ENCODE results near the gene AGAP2. TPM values are rescaled to one million over a fixed set of nuclear protein-coding genes. Genes with fewer than 3 reads are reported as not detected.

Gene AGAP2
- total RNA-seq, 1 experiment from 2014 or later, result 0.19 TPM

DNA sequence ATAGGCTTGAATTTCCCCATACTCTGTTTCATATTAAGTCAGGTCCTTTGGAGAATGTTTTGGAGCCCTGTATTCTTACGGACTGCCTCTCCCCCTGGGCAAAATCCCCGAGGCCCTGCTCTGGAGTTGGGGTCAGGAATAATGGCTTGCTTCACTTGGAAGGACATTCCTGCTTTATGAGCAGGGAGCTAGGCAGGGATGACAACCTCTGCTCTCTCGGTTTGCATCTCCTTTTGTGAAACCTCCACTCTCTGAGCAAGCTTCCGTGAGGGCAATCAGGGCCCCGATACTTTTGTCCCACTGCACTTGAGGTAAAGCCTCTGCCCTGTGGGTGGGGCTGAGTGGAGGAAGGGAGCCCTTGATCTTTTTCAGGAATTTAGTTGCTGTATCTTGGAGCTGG is 25.3 kb downstream of the AGAP2 start:
- H3K4me1 Mint-ChIP-seq (ENCODE audit: insufficient read depth, unreplicated experiment), result no peaks in the 10 kb centered on the region
- TF ChIP-seq, protein P1, sequence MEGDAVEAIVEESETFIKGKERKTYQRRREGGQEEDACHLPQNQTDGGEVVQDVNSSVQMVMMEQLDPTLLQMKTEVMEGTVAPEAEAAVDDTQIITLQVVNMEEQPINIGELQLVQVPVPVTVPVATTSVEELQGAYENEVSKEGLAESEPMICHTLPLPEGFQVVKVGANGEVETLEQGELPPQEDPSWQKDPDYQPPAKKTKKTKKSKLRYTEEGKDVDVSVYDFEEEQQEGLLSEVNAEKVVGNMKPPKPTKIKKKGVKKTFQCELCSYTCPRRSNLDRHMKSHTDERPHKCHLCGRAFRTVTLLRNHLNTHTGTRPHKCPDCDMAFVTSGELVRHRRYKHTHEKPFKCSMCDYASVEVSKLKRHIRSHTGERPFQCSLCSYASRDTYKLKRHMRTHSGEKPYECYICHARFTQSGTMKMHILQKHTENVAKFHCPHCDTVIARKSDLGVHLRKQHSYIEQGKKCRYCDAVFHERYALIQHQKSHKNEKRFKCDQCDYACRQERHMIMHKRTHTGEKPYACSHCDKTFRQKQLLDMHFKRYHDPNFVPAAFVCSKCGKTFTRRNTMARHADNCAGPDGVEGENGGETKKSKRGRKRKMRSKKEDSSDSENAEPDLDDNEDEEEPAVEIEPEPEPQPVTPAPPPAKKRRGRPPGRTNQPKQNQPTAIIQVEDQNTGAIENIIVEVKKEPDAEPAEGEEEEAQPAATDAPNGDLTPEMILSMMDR (IDR thresholded peaks at IDR 0.05; ENCODE audit: unreplicated experiment), result no peak
- BruUV-seq (replicated peaks), result no TSS peak
- intact Hi-C loops (cut with micrococcal nuclease), result no loop called here
- H3K27ac Mint-ChIP-seq (ENCODE audit: low read depth, unreplicated experiment), result no peak overlapping the region
- H3K36me3 Mint-ChIP-seq (ENCODE audit: insufficient read depth, unreplicated experiment), result peaks cover 45% of the 10 kb centered on the region
- DNase-seq (ENCODE audit: unreplicated experiment), result no peak
- H3K4me3 Mint-ChIP-seq (ENCODE audit: unreplicated experiment), result no peak overlapping the region
- H3K27me3 Mint-ChIP-seq (ENCODE audit: insufficient read depth, unreplicated experiment), result no peaks in the 10 kb centered on the region
- POLR2A ChIA-PET, result interaction anchor here (0.6 to 1.2 kb wide), 2 partner anchors 11 to 484 kb away, joined by 3 to 5 read pairs; no protein-coding TSS in a partner anchor
- CTCF ChIA-PET, result interaction anchor here (2.7 kb wide), 1 partner anchor 13 kb away, joined by 10 read pairs; no protein-coding TSS in a partner anchor
- no peaks in the 10 kb centered on the region for H3K9me3 Mint-ChIP-seq (ENCODE audit: unreplicated experiment)

DNA sequence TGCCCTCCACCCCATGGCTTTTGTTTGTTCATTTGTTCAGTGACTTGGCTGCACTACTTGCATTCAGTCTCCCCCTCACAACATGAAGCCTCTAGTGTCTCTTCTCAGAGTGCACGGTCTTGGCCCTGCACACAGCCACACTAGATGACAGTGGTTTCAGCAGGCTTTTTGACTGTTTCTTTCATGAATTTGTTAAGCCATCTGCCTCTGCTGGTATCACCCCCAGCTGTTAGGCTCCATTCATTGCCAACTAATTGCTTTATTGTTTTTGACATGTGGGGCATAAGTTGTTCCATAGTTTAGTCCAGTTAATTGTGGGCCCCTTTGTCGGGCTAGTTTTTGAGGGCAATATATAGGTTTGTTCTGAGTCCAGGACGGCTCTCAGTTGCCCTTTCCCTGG is 25.8 kb downstream of the AGAP2 start:
- ChIA-PET CTCF (interaction anchor here (1.4 to 2.7 kb wide), 1 partner anchor 13 kb away, joined by 8 to 10 read pairs; no protein-coding TSS in a partner anchor), POLR2A (no interaction called here)
- no peaks in the 10 kb centered on the region for H3K27me3 Mint-ChIP-seq (ENCODE audit: insufficient read depth, unreplicated experiment)
- no peaks in the 10 kb centered on the region for H3K9me3 Mint-ChIP-seq (ENCODE audit: unreplicated experiment)
- TF ChIP-seq, protein P1 (IDR thresholded peaks at IDR 0.05; ENCODE audit: unreplicated experiment), result no peak
- intact Hi-C loops (cut with micrococcal nuclease), result no loop called here
- no TSS peak for BruUV-seq (replicated peaks)
- peaks cover 42% of the 10 kb centered on the region for H3K36me3 Mint-ChIP-seq (ENCODE audit: insufficient read depth, unreplicated experiment)
- no peaks in the 10 kb centered on the region for H3K4me1 Mint-ChIP-seq (ENCODE audit: insufficient read depth, unreplicated experiment)
- DNase-seq (ENCODE audit: unreplicated experiment), result no peak
- H3K27ac Mint-ChIP-seq (ENCODE audit: low read depth, unreplicated experiment), result no peak overlapping the region
- no peak overlapping the region for H3K4me3 Mint-ChIP-seq (ENCODE audit: unreplicated experiment)

DNA sequence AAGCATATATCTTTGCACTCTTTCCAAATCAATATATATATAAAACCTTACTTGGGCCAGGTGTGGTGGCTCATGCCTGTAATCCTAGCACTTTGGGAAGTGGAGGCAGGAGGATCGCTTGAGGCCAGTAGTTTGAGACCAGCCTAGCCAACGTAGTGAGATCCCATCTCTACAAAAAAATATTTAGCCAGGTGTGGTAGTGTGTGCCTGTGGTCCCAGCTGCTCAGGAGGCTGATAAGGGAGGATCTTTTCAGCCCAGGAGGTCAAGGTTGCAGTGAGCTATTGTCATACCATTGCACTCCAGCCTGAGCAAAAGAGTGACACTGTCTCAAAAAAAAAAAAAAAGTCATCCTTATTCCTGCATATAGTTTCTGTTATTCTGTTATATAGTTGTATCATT is 30.2 kb downstream of the AGAP2 start:
- CTCF ChIA-PET, result interaction anchor here (0.6 to 0.8 kb wide), 6 partner anchors 14 to 1549 kb away, joined by 3 to 6 read pairs (median 4); no protein-coding TSS in a partner anchor
- Mint-ChIP-seq H3K27me3 (ENCODE audit: insufficient read depth, unreplicated experiment) (no peaks in the 10 kb centered on the region), H3K9me3 (ENCODE audit: unreplicated experiment) (no peaks in the 10 kb centered on the region), H3K27ac (ENCODE audit: low read depth, unreplicated experiment) (no peak overlapping the region), H3K4me3 (ENCODE audit: unreplicated experiment) (no peak overlapping the region), H3K36me3 (ENCODE audit: insufficient read depth, unreplicated experiment) (peaks cover 36% of the 10 kb centered on the region), H3K4me1 (ENCODE audit: insufficient read depth, unreplicated experiment) (no peaks in the 10 kb centered on the region)
- TF ChIP-seq, protein P1 (IDR thresholded peaks at IDR 0.05; ENCODE audit: unreplicated experiment), result no peak
- no peak for DNase-seq (ENCODE audit: unreplicated experiment)
- POLR2A ChIA-PET, result interaction anchor here (1.4 kb wide), 1 partner anchor 51 kb away, joined by 3 read pairs; no protein-coding TSS in a partner anchor
- intact Hi-C loops (cut with micrococcal nuclease), result no loop called here
- no TSS peak for BruUV-seq (replicated peaks)

DNA sequence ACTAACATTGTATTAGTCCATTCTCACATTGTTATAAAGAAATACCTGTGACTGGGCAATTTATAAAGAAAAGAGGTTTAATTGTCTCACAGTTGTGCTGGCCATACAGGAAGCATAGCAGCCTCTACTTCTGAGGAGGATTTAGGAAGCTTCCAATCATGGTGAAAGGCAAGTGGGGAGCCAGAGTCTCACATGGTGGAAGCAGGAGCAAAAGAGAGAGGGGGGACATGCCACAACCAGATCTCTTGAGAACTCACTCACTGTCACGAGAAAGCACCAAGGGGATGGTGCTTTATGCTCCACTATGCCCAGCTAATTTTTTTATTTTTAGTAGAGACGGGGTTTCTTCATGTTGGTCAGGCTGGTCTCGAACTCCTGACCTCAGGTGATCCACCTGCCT is 31.3 kb downstream of the AGAP2 start:
- no peak overlapping the region for H3K27ac Mint-ChIP-seq (ENCODE audit: low read depth, unreplicated experiment)
- no peaks in the 10 kb centered on the region for H3K4me1 Mint-ChIP-seq (ENCODE audit: insufficient read depth, unreplicated experiment)
- peaks cover 46% of the 10 kb centered on the region for H3K36me3 Mint-ChIP-seq (ENCODE audit: insufficient read depth, unreplicated experiment)
- CTCF ChIA-PET, result interaction anchor here (0.6 to 0.8 kb wide), 4 partner anchors 13 to 198 kb away, joined by 3 to 5 read pairs (median 4); no protein-coding TSS in a partner anchor
- intact Hi-C loops (cut with micrococcal nuclease), result no loop called here
- no TSS peak for BruUV-seq (replicated peaks)
- H3K4me3 Mint-ChIP-seq (ENCODE audit: unreplicated experiment), result no peak overlapping the region
- H3K27me3 Mint-ChIP-seq (ENCODE audit: insufficient read depth, unreplicated experiment), result no peaks in the 10 kb centered on the region
- POLR2A ChIA-PET, result interaction anchor here (0.6 to 1.4 kb wide), 3 partner anchors 13 to 141 kb away, joined by 3 to 6 read pairs (median 5); partner anchors contain the start of gene OS9
- DNase-seq (ENCODE audit: unreplicated experiment), result no peak
- TF ChIP-seq, protein P1 (IDR thresholded peaks at IDR 0.05; ENCODE audit: unreplicated experiment), result no peak
- no peaks in the 10 kb centered on the region for H3K9me3 Mint-ChIP-seq (ENCODE audit: unreplicated experiment)

All from MCF 10A (cell line).